IPS-18a (cell line): ENCODE data around the gene MTMR3.
A peak's percentile ranks its signal among the peaks of the same experiment; 100 is the strongest.

ENCODE experiments used
- H3K27ac ChIP-seq: one replicate; pipeline ENCODE4 v1.5.1; 2013; ENCODE audit warnings: low read length
- H3K27me3 ChIP-seq: one replicate; pipeline ENCODE4 v1.6.1; 2013; ENCODE audit warnings: mild to moderate bottlenecking, low read length; ENCODE audit not compliant: control insufficient read depth, insufficient read depth
- H3K36me3 ChIP-seq: one replicate; pipeline ENCODE4 v1.6.1; 2013; ENCODE audit warnings: low read depth, low read length; ENCODE audit not compliant: control insufficient read depth
- H3K4me1 ChIP-seq: one replicate; pipeline ENCODE4 v1.6.1; 2013; ENCODE audit warnings: low read depth, low read length; ENCODE audit not compliant: control insufficient read depth
- H3K4me3 ChIP-seq: one replicate; pipeline ENCODE4 v1.5.1; 2013; ENCODE audit warnings: low read length
- H3K9ac ChIP-seq: one replicate; pipeline ENCODE4 v1.6.1; 2013; ENCODE audit warnings: mild to moderate bottlenecking, low read length, moderate library complexity
- H3K9me3 ChIP-seq: one replicate; pipeline ENCODE4 v1.6.1; 2013; ENCODE audit warnings: low read depth, low read length; ENCODE audit not compliant: control insufficient read depth

MTMR3 gene

GRCh38 chr22:29901354-29901753 lies 18.4 kb downstream of the MTMR3 start:
- Histone ChIP-seq H3K4me1 (no peaks in the 10 kb centered on the region), H3K27me3 (no peaks in the 10 kb centered on the region), H3K4me3 (no peak overlapping the region), H3K27ac (no peak overlapping the region), H3K9ac (no peak overlapping the region), H3K36me3 (no peaks in the 10 kb centered on the region), H3K9me3 (no peaks in the 10 kb centered on the region)

- Histone ChIP-seq H3K4me1 (peaks cover 9% of the 10 kb centered on the region), H3K9ac (no peak overlapping the region), H3K27me3 (no peaks in the 10 kb centered on the region), H3K9me3 (no peaks in the 10 kb centered on the region), H3K27ac (no peak overlapping the region), H3K36me3 (no peaks in the 10 kb centered on the region), H3K4me3 (no peak overlapping the region)
Observed at GRCh38 chr22:29903371-29903770, 20.4 kb downstream of the MTMR3 start.

GRCh38 chr22:29904020-29904419 lies 21.0 kb downstream of the MTMR3 start:
- no peaks in the 10 kb centered on the region for H3K9me3 ChIP-seq
- H3K27ac ChIP-seq, result no peak overlapping the region
- peaks cover 9% of the 10 kb centered on the region for H3K4me1 ChIP-seq
- H3K27me3 ChIP-seq, result no peaks in the 10 kb centered on the region
- H3K9ac ChIP-seq, result no peak overlapping the region
- H3K4me3 ChIP-seq, result no peak overlapping the region
- H3K36me3 ChIP-seq, result no peaks in the 10 kb centered on the region

- no peak overlapping the region for H3K27ac ChIP-seq
- no peaks in the 10 kb centered on the region for H3K36me3 ChIP-seq
- no peaks in the 10 kb centered on the region for H3K27me3 ChIP-seq
- H3K4me3 ChIP-seq, result no peak overlapping the region
- H3K9ac ChIP-seq, result no peak overlapping the region
- H3K4me1 ChIP-seq, result peaks cover 9% of the 10 kb centered on the region
- H3K9me3 ChIP-seq, result no peaks in the 10 kb centered on the region
Observed at GRCh38 chr22:29907753-29908515, 25.0 kb downstream of the MTMR3 start.

- no peaks in the 10 kb centered on the region for H3K36me3 ChIP-seq
- no peaks in the 10 kb centered on the region for H3K27me3 ChIP-seq
- no peak overlapping the region for H3K4me3 ChIP-seq
- H3K27ac ChIP-seq, result no peak overlapping the region
- no peaks in the 10 kb centered on the region for H3K9me3 ChIP-seq
- peaks cover 43% of the 10 kb centered on the region for H3K4me1 ChIP-seq
- H3K9ac ChIP-seq, result no peak overlapping the region
Observed at GRCh38 chr22:29912141-29912540, 29.2 kb downstream of the MTMR3 start.

- peaks cover 43% of the 10 kb centered on the region for H3K4me1 ChIP-seq
- H3K27me3 ChIP-seq, result no peaks in the 10 kb centered on the region
- no peak overlapping the region for H3K27ac ChIP-seq
- no peaks in the 10 kb centered on the region for H3K9me3 ChIP-seq
- H3K36me3 ChIP-seq, result no peaks in the 10 kb centered on the region
- H3K4me3 ChIP-seq, result peak overlapping the region; percentile 10
- H3K9ac ChIP-seq, result no peak overlapping the region
Observed at GRCh38 chr22:29912605-29913398, 29.8 kb downstream of the MTMR3 start.

- H3K36me3 ChIP-seq, result no peaks in the 10 kb centered on the region
- H3K4me3 ChIP-seq, result peak overlapping the region; percentile 38
- no peaks in the 10 kb centered on the region for H3K9me3 ChIP-seq
- peaks cover 39% of the 10 kb centered on the region for H3K4me1 ChIP-seq
- no peak overlapping the region for H3K27ac ChIP-seq
- no peaks in the 10 kb centered on the region for H3K27me3 ChIP-seq
- H3K9ac ChIP-seq, result no peak overlapping the region
Observed at GRCh38 chr22:29914165-29914564, 31.2 kb downstream of the MTMR3 start.

GRCh38 chr22:29914991-29915533 lies 32.1 kb downstream of the MTMR3 start:
- Histone ChIP-seq H3K9me3 (no peaks in the 10 kb centered on the region), H3K27ac (no peak overlapping the region), H3K4me3 (no peak overlapping the region), H3K36me3 (no peaks in the 10 kb centered on the region), H3K9ac (no peak overlapping the region), H3K4me1 (peaks cover 39% of the 10 kb centered on the region), H3K27me3 (no peaks in the 10 kb centered on the region)

- Histone ChIP-seq H3K27me3 (no peaks in the 10 kb centered on the region), H3K36me3 (no peaks in the 10 kb centered on the region), H3K9ac (no peak overlapping the region), H3K9me3 (no peaks in the 10 kb centered on the region), H3K4me1 (peaks cover 39% of the 10 kb centered on the region), H3K4me3 (no peak overlapping the region), H3K27ac (no peak overlapping the region)
Observed at GRCh38 chr22:29916007-29916544, 33.1 kb downstream of the MTMR3 start.

GRCh38 chr22:29917052-29917902 lies 34.3 kb downstream of the MTMR3 start:
- Histone ChIP-seq H3K36me3 (no peaks in the 10 kb centered on the region), H3K4me3 (no peak overlapping the region), H3K27ac (no peak overlapping the region), H3K4me1 (peaks cover 39% of the 10 kb centered on the region), H3K9me3 (no peaks in the 10 kb centered on the region), H3K27me3 (no peaks in the 10 kb centered on the region), H3K9ac (no peak overlapping the region)

- Histone ChIP-seq H3K9me3 (no peaks in the 10 kb centered on the region), H3K36me3 (no peaks in the 10 kb centered on the region), H3K9ac (no peak overlapping the region), H3K27me3 (no peaks in the 10 kb centered on the region), H3K4me3 (no peak overlapping the region), H3K4me1 (no peaks in the 10 kb centered on the region), H3K27ac (no peak overlapping the region)
Observed at GRCh38 chr22:29925402-29925801, 42.4 kb downstream of the MTMR3 start.
